Mucosa of rectum (tissue), 2 donors: ENCODE measurements around the gene GALNT11.

Experiments
- H3K27ac ChIP-seq, 2 donors: one replicate each; pipeline ENCODE4 v1.7.0; 2013; ENCODE audit warnings: inconsistent platforms in 2 of 2, low read depth in 2 of 2, low read length in 2 of 2
- H3K27me3 ChIP-seq, 2 donors: one replicate each; pipeline ENCODE4 v1.7.0; 2013; ENCODE audit warnings: low read length in 2 of 2; ENCODE audit not compliant: control insufficient read depth in 2 of 2, insufficient read depth in 2 of 2
- H3K36me3 ChIP-seq, 2 donors: one replicate each; pipeline ENCODE4 v1.7.0; 2013; ENCODE audit warnings: low read length in 2 of 2; ENCODE audit not compliant: control insufficient read depth in 2 of 2, insufficient read depth in 2 of 2
- H3K4me1 ChIP-seq, 2 donors: one replicate each; pipeline ENCODE4 v1.7.0; 2013; ENCODE audit warnings: low read length in 2 of 2, mild to moderate bottlenecking in 1 of 2; ENCODE audit not compliant: control insufficient read depth in 2 of 2, insufficient read depth in 2 of 2
- H3K4me3 ChIP-seq, 2 donors: one replicate each; pipeline ENCODE4 v1.7.0; 2013; ENCODE audit warnings: low read length in 2 of 2
- H3K9ac ChIP-seq, 2 donors: one replicate each; pipeline ENCODE4 v1.7.0; 2013; ENCODE audit warnings: low read length in 2 of 2, low read depth in 1 of 2, mild to moderate bottlenecking in 1 of 2
- H3K9me3 ChIP-seq, 2 donors: one replicate each; pipeline ENCODE4 v1.7.0; 2013; ENCODE audit warnings: low read length in 2 of 2; ENCODE audit not compliant: control insufficient read depth in 2 of 2
- donor health status: healthy.
- donor health status: Normal muscosa, but diverticular disease.

GALNT11 gene

DNA sequence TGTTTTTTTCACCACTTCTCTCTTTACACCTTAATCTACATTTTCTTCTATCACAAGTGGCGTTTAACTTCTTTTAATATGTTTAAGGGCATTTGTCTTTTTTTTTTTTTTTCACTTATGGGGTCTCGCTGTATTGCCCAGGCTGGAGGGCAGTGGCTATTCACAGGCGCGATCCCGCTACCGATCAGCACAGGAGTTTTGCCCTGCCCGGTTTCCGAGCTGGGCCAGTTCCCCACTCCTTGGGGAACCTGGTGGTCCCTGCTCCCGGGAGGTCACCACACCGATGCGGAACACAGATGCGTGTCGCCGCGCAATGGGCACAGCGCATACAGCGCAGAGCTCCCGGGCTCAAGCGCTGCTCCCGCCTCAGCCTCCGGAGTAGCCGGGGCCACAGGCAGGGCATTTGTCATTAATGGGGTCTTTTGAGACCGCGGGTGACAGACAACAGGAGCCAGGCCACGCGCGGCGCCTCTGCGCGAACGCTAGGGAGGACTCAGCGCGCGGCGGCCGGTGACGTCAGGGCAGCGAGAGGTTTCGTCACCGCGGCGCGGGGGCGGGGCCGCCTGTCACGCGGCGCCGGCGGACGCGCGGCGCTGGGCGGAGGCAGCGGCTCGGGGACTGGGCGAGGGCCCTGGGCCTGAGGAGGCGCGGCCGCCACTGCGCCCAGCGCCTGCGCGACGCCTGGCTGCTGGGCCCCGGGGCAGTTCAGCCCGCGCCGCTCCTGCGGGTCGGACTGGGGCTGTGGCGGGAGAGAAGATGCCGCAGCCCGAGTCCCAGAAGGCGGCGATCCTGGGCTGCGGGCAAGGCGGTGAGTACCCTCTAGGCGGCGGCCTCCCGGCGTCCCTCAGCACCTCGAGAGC lies at the start of gene GALNT11:
Gene GALNT11 (plus strand): TSS at position 598 of the 860 bp plus-strand sequence. CDS start 68,554 bp downstream, outside the sequence.
- Histone ChIP-seq H3K4me3 (peak within 1 kb of the TSS; percentile 81 to 91), H3K27me3 (no peaks in the 10 kb centered on the region), H3K36me3 (no peaks in the 10 kb centered on the region), H3K9ac (peak within 1 kb of the TSS; percentile 81 to 93), H3K27ac (peak within 1 kb of the TSS; percentile 75 to 83), H3K4me1 (peaks cover 5 to 6% of the 10 kb centered on the region in 2 donors), H3K9me3 (no peaks in the 10 kb centered on the region)

DNA sequence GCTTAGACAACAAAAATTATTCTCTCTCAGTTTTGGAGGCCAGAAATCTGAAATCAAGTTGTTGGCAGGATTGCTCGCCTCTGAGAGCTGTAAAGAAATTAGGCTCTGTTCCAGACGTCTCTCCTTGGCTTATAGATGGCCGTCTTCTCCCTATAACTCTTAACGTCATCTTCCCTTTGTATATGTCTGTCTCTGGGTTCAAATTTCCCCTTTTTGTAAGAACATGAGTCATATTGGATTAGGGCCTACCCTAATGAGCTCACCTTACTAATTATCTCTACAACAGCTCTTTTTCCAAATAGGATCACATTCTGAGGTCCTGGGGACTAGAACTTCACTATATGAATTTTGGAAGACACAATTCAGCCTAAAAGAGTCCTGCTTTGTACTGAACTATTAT lies 46.9 kb upstream of the GALNT11 start:
- no peak overlapping the region for H3K4me3 ChIP-seq
- H3K9ac ChIP-seq: no peak overlapping the region
- no peaks in the 10 kb centered on the region for H3K27me3 ChIP-seq
- no peaks in the 10 kb centered on the region for H3K36me3 ChIP-seq
- no peaks in the 10 kb centered on the region for H3K4me1 ChIP-seq
- no peaks in the 10 kb centered on the region for H3K9me3 ChIP-seq
- no peak overlapping the region for H3K27ac ChIP-seq

- Histone ChIP-seq H3K9me3 (no peaks in the 10 kb centered on the region), H3K4me1 (no peaks in the 10 kb centered on the region), H3K9ac (no peak overlapping the region), H3K27ac (no peak overlapping the region), H3K27me3 (peaks cover 0 to 1% of the 10 kb centered on the region in 2 donors), H3K36me3 (no peaks in the 10 kb centered on the region), H3K4me3 (no peak overlapping the region)
These were observed 44.3 kb upstream of the GALNT11 start for GRCh38 chr7:151981223-151981622.

DNA sequence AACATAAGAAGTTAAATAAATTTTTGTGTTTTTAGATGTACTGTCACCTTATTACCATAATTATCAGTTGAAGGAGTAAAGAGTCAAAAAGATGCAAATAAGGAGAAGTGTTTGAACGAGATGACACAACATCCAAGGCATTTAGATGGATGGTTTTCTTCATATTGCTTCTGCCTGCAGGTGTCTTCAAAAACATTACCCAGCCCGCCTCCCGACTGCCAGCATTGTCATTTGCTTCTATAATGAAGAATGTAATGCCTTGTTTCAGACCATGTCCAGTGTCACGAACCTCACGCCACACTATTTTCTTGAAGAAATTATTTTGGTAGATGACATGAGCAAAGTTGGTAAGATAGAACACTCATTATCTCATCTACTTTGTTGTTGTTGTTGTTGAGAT lies 42.7 kb upstream of the GALNT11 start:
- H3K9me3 ChIP-seq: no peaks in the 10 kb centered on the region
- peaks cover 0 to 1% of the 10 kb centered on the region in 2 donors for H3K27me3 ChIP-seq
- no peak overlapping the region for H3K9ac ChIP-seq
- no peak overlapping the region for H3K27ac ChIP-seq
- H3K36me3 ChIP-seq: no peaks in the 10 kb centered on the region
- no peak overlapping the region for H3K4me3 ChIP-seq
- no peaks in the 10 kb centered on the region for H3K4me1 ChIP-seq

GRCh38 chr7:151984612-151985011 lies 40.9 kb upstream of the GALNT11 start:
- Histone ChIP-seq H3K9me3 (no peaks in the 10 kb centered on the region), H3K36me3 (no peaks in the 10 kb centered on the region)

DNA sequence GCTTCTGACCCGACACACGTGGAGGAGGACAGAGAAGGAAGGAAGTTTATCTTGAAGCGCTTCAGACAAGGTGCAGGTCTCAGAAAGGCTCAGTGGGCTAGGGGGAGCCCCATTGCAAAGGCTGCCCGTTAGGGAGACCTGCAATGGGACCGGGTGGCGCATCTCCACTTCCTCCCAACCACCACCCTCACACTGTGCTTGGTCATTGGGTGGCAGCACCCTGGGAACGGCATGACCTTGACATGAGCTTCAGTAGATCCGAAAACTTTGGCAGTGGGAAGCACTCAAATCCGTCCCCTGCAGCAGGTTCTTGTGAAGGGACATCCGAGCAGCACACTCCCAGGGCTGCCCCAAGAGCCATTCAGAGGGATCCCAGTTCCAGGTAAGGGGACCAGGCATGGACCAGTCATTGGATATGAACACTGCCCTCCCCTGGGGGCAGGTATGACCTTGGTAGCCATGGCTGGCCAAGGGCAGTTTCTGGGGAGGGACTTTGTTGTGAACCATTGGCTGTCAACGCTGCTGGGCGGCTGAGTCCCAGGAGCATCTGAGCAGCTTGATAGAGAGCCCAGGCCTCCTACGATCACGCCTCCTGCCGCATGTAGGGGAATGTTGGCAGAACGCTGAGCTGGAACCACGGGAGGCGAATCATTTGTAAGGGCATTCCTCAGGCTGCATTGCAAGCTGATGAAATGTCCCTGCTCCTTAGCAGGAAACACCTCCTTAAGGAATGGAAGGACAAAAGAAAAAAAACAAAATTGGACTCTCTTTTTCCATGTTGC lies 37.5 kb upstream of the GALNT11 start:
- Histone ChIP-seq H3K4me1 (peaks cover 0 to 4% of the 10 kb centered on the region in 2 donors), H3K4me3 (no peak overlapping the region), H3K9ac (no peak overlapping the region), H3K27me3 (peaks cover 8 to 9% of the 10 kb centered on the region in 2 donors), H3K36me3 (no peaks in the 10 kb centered on the region), H3K9me3 (no peaks in the 10 kb centered on the region), H3K27ac (no peak overlapping the region)

More at GRCh38 chr7:151984612-151985011, 40.9 kb upstream of the GALNT11 start:
- no peaks in the 10 kb centered on the region for H3K4me1 ChIP-seq
- H3K27ac ChIP-seq: no peak overlapping the region
- no peak overlapping the region for H3K4me3 ChIP-seq
- no peak overlapping the region for H3K9ac ChIP-seq
- peaks cover 0 to 1% of the 10 kb centered on the region in 2 donors for H3K27me3 ChIP-seq

DNA sequence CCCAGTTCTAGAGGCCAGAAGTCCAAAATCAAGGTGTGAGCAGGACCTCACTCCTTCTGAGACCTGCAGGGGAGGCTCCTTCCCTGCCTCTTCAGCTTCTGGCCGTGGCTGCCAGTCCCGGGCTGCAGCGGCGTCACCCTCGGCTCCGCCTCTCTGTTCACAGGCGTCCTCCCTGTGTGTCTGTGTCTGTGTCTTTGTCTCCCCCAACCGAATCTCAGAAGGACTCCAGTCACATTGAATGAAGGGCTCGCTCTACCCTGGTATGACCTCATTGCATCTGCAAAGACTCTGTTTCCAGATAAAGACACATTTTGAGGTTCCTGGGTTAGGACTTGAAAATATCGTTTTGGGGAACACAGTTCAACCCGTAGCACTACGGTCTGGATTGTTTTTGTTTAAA lies 33.1 kb upstream of the GALNT11 start:
- Histone ChIP-seq H3K36me3 (no peaks in the 10 kb centered on the region), H3K27me3 (peaks cover 11 to 13% of the 10 kb centered on the region in 2 donors), H3K9me3 (no peaks in the 10 kb centered on the region), H3K9ac (peak overlapping the region in 1 of 2 donors; percentile 27), H3K27ac (no peak overlapping the region), H3K4me3 (no peak overlapping the region), H3K4me1 (peaks cover 0 to 4% of the 10 kb centered on the region in 2 donors)

DNA sequence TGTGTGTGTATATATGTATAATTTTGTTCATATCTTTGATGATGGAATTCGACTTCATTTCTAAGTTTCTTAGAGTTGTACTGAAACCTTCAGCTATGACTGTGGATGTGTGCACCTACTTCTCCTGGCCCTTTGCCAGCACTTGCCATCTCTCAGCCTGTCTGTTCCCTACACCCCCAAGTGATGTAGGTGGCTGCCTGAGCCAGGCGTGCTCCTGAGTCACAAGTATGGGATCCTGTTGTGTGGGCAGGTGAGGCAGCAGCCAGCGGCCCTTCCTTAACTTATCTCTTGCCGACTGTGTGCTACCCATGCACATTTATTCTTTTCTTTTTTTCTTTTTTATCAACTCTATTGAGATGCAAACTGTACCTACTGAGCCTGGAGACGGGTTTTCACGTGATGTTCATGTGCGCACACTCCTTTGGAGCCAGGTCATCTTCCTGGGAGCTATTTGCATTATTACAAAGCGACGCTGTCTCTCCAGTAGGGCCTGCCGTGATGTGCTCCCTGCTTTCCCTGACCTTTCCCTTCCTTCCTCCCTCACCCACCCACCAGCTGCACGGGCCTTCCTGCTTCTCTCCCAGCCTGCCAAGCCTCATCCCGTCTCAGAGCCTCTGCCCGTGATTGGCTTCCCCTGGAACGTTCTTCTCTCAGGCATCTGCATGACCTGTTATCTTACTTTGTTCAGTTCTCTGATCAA lies 31.3 kb upstream of the GALNT11 start:
- Histone ChIP-seq H3K27ac (no peak overlapping the region), H3K4me1 (peaks cover 0 to 4% of the 10 kb centered on the region in 2 donors), H3K36me3 (no peaks in the 10 kb centered on the region), H3K4me3 (no peak overlapping the region), H3K9me3 (no peaks in the 10 kb centered on the region), H3K27me3 (peaks cover 11 to 13% of the 10 kb centered on the region in 2 donors), H3K9ac (no peak overlapping the region)

DNA sequence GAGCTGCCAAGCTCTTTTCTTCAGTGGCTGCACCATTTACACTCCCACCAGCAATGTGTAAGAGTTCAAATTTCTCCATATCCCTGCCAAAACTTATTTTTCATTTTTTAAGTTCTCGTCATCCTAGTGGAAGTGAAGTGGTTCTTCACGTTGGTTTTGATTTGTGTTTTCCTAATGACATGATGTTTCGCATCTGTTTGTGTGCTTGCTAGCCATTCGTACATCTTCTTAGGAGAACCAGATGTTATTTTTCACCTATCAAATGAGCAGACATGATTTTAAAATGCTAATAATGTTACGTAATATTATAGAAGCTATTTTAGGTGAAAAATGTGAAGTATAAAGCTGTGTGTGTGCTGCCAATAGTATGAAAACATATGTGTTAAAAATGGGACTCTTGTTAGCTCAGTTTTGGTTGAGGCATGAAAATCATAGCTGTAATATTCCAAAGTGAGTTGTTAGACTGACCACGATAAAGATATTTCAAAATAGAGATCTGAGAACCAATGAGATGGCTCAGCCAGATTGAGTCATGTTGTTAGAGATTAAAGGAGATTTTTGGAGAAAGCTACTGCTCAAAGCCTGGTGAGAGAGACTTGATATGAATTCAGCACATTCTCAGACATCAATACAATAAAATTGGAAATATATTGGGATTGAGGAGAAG lies 25.9 kb upstream of the GALNT11 start:
- Histone ChIP-seq H3K4me1 (no peaks in the 10 kb centered on the region), H3K4me3 (no peak overlapping the region), H3K36me3 (no peaks in the 10 kb centered on the region), H3K9ac (no peak overlapping the region), H3K9me3 (no peaks in the 10 kb centered on the region), H3K27ac (no peak overlapping the region), H3K27me3 (no peaks in the 10 kb centered on the region)
